CD4-positive, alpha-beta T cell treated with Interleukin-15 for 1 hour (primary cell): ENCODE measurements around the gene E2F3.

Experiments
- DNase-seq: peaks from one replicate; pipeline ENCODE4 v3.0.0-alpha.2; 2020

E2F3 gene

GRCh38 chr6:20402342-20403069 lies 827 bp downstream of the E2F3 start:
- peak; percentile 44 for DNase-seq

GRCh38 chr6:20403070-20403765 lies 1.5 kb downstream of the E2F3 start:
- peak; percentile 94 for DNase-seq

- DNase-seq = peak; percentile 75
Measured at GRCh38 chr6:20403766-20404640, 2.3 kb downstream of the E2F3 start.

GRCh38 chr6:20404641-20405032 lies 3.0 kb downstream of the E2F3 start:
- peak; percentile 74 for DNase-seq

- DNase-seq = no peak
Measured at GRCh38 chr6:20408851-20409250, 7.2 kb downstream of the E2F3 start.

GRCh38 chr6:20409427-20409971 lies 7.8 kb downstream of the E2F3 start:
- no peak for DNase-seq

- DNase-seq = no peak
Measured at GRCh38 chr6:20411544-20411943, 9.9 kb downstream of the E2F3 start.

- DNase-seq = no peak
Measured at GRCh38 chr6:20411953-20412681, 10.4 kb downstream of the E2F3 start.

GRCh38 chr6:20412682-20413073 lies 11.0 kb downstream of the E2F3 start:
- DNase-seq = no peak

- DNase-seq = no peak
Measured at GRCh38 chr6:20413826-20414225, 12.1 kb downstream of the E2F3 start.

GRCh38 chr6:20414711-20415110 lies 13.0 kb downstream of the E2F3 start:
- no peak for DNase-seq

GRCh38 chr6:20415304-20415703 lies 13.6 kb downstream of the E2F3 start:
- DNase-seq = no peak

- no peak for DNase-seq
Measured at GRCh38 chr6:20415712-20416454, 14.2 kb downstream of the E2F3 start.

GRCh38 chr6:20416567-20417345 lies 15.1 kb downstream of the E2F3 start:
- no peak for DNase-seq

GRCh38 chr6:20417819-20418218 lies 16.1 kb downstream of the E2F3 start:
- DNase-seq = no peak

- no peak for DNase-seq
Measured at GRCh38 chr6:20426177-20427082, 24.8 kb downstream of the E2F3 start.

- no peak for DNase-seq
Measured at GRCh38 chr6:20427856-20428255, 26.2 kb downstream of the E2F3 start.

GRCh38 chr6:20432692-20433091 lies 31.0 kb downstream of the E2F3 start:
- no peak for DNase-seq

GRCh38 chr6:20433321-20433720 lies 31.6 kb downstream of the E2F3 start:
- no peak for DNase-seq

GRCh38 chr6:20433929-20434328 lies 32.2 kb downstream of the E2F3 start:
- no peak for DNase-seq
